OCI-LY7 (cell line): ENCODE data around the gene CDK10. TPM values are rescaled to one million over a fixed set of nuclear protein-coding genes. Genes with fewer than 3 reads are reported as not detected.
A peak's percentile ranks its signal among the peaks of the same experiment; 100 is the strongest.

ENCODE experiments used
- BruUV-seq: library from RNA; stranded (reverse); fragments of 400-500 nt; replicated peaks from 2 replicates; lab custom pipeline; 2021; lab: Mats Ljungman, UMichigan
- CTCF ChIA-PET: fragments of 300-600 bp; sonication (Branson Sonifier 250); formaldehyde crosslinking; loops from one replicate; lab custom pipeline; 2022; ENCODE audit warnings: antibody characterized with exemption; ENCODE audit not compliant: unreplicated experiment; lab: Charles Lee
- POLR2A ChIA-PET: fragments of 300-600 bp; sonication (Branson Sonifier 250); formaldehyde crosslinking; loops from one replicate; lab custom pipeline; 2022; ENCODE audit warnings: antibody characterized with exemption; lab: Charles Lee
- DNase-seq: peaks from one replicate; pipeline ENCODE4 v3.0.0-alpha.2; 2015; ENCODE audit warnings: low spot score
- H2AFZ ChIP-seq: fragments of 200-600 bp; sonication (generic), shearing (Covaris generic); 2 replicates; pipeline ENCODE4 v1.6.1; 2014; ENCODE audit warnings: mild to moderate bottlenecking, antibody characterized with exemption, low read length, moderate library complexity
- H3K27ac ChIP-seq: fragments of 200-600 bp; sonication (generic); 2 replicates; pipeline ENCODE4 v1.5.1; 2014; ENCODE audit warnings: mixed run types, low read depth, mild to moderate bottlenecking, moderate library complexity, low read length, inconsistent platforms; ENCODE audit not compliant: poor library complexity, severe bottlenecking
- H3K36me3 ChIP-seq: fragments of 200-600 bp; sonication (generic); 2 replicates; pipeline ENCODE4 v1.6.1; 2014; ENCODE audit warnings: mild to moderate bottlenecking, antibody characterized with exemption, low read length, moderate library complexity, mixed read lengths; ENCODE audit not compliant: insufficient read depth
- H3K4me1 ChIP-seq: fragments of 200-600 bp; sonication (generic); 2 replicates; pipeline ENCODE4 v1.5.1; 2014; ENCODE audit warnings: mild to moderate bottlenecking, low read length; ENCODE audit not compliant: insufficient read depth, poor library complexity, severe bottlenecking
- H3K4me2 ChIP-seq: fragments of 200-600 bp; sonication (generic); 2 replicates; pipeline ENCODE4 v1.6.1; 2014; ENCODE audit warnings: mild to moderate bottlenecking, low read length
- H3K4me3 ChIP-seq: fragments of 200-600 bp; sonication (generic); 2 replicates; pipeline ENCODE4 v1.5.1; 2014; ENCODE audit warnings: mild to moderate bottlenecking, low read depth, low read length; ENCODE audit not compliant: poor library complexity, severe bottlenecking
- H3K79me2 ChIP-seq: fragments of 200-600 bp; sonication (generic); 2 replicates; pipeline ENCODE4 v1.6.1; 2016; ENCODE audit warnings: low read depth, mild to moderate bottlenecking, low read length, moderate library complexity, mixed read lengths; ENCODE audit not compliant: insufficient read depth
- H3K9me2 ChIP-seq: fragments of 200-600 bp; sonication (generic); 2 replicates; pipeline ENCODE4 v1.6.1; 2016; ENCODE audit warnings: mild to moderate bottlenecking, low read length, mixed read lengths; ENCODE audit not compliant: insufficient read depth
- H3K9me3 ChIP-seq: fragments of 200-600 bp; sonication (generic); 2 replicates; pipeline ENCODE4 v1.6.1; 2014; ENCODE audit warnings: mild to moderate bottlenecking, mixed run types, low read length, mixed read lengths
- H4K20me1 ChIP-seq: fragments of 200-600 bp; sonication (generic); 2 replicates; pipeline ENCODE4 v1.6.1; 2014; ENCODE audit warnings: mild to moderate bottlenecking, antibody characterized with exemption, low read length, moderate library complexity, mixed read lengths; ENCODE audit not compliant: insufficient read depth
- EZH2phosphoT487 ChIP-seq: fragments of 200-600 bp; sonication (generic); IDR thresholded peaks from 2 replicates; pipeline ENCODE4 v1.6.1; 2018; ENCODE audit warnings: low read depth, borderline replicate concordance, mild to moderate bottlenecking, mixed run types, antibody characterized with exemption, low read length, moderate library complexity, mixed read lengths
- intact Hi-C: fragments of 100-400 bp; cut with micrococcal nuclease; formaldehyde crosslinking; loops from one replicate; pipeline ENCODE4 v1.10.0; 2022; ENCODE audit not compliant: unreplicated experiment
- total RNA-seq, 2 experiments: library from RNA; depleted of rRNA in 1 of 2; stranded (reverse); fragments of >200 nt in 1 of 2; shearing (Covaris generic) in 1 of 2; gene quantifications; 2 replicates each; pipeline ENCODE4 v1.2.3, GENCODE V29; 2014 to 2022
- TF ChIP-seq, protein P1 (sequence below): fragments of 200-600 bp; sonication (generic); conservative IDR thresholded peaks from 2 replicates; pipeline ENCODE4 v1.5.1; 2014; ENCODE audit warnings: mild to moderate bottlenecking, antibody characterized with exemption, low read length, moderate library complexity, mixed read lengths

Gene CDK10
- total RNA-seq, 2 experiments from 2014 or later: 98.6 to 130 TPM

DNA sequence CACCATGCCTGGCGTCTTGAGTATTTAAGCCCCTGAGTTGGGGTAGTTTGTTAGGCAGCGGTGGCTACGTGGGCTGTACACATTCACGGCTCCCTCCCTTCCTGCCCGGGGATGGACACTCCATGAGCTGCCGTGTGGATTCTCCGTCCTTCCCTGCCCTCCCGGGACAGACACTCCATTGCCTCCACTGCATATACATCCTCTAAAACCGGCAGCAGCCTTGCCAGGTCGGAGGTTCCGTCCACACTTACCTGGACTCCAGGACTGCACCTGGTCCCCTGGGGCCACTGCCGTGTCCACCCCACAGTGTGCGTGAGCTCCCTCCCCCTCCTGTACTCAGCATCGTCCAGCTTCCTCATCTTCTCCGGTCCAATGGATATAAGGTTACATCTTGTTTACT is 18.5 kb downstream of the CDK10 start:
- H2AFZ ChIP-seq: no peak overlapping the region
- no TSS peak for BruUV-seq
- H3K9me3 ChIP-seq: no peaks in the 10 kb centered on the region
- ChIA-PET CTCF (no interaction called here), POLR2A (no interaction called here)
- H4K20me1 ChIP-seq: no peaks in the 10 kb centered on the region
- no peak overlapping the region for H3K27ac ChIP-seq
- H3K4me3 ChIP-seq: no peak overlapping the region
- no peak for DNase-seq
- H3K9me2 ChIP-seq: no peaks in the 10 kb centered on the region
- peaks cover 18% of the 10 kb centered on the region for H3K4me1 ChIP-seq
- no peaks in the 10 kb centered on the region for H3K79me2 ChIP-seq
- H3K36me3 ChIP-seq: no peaks in the 10 kb centered on the region
- intact Hi-C loops: loop anchor here (10.0 kb wide), 1 partner anchor 310 kb away; the partner anchor contains the start of gene DBNDD1
- no peak for TF ChIP-seq EZH2phosphoT487
- TF ChIP-seq, protein P1, sequence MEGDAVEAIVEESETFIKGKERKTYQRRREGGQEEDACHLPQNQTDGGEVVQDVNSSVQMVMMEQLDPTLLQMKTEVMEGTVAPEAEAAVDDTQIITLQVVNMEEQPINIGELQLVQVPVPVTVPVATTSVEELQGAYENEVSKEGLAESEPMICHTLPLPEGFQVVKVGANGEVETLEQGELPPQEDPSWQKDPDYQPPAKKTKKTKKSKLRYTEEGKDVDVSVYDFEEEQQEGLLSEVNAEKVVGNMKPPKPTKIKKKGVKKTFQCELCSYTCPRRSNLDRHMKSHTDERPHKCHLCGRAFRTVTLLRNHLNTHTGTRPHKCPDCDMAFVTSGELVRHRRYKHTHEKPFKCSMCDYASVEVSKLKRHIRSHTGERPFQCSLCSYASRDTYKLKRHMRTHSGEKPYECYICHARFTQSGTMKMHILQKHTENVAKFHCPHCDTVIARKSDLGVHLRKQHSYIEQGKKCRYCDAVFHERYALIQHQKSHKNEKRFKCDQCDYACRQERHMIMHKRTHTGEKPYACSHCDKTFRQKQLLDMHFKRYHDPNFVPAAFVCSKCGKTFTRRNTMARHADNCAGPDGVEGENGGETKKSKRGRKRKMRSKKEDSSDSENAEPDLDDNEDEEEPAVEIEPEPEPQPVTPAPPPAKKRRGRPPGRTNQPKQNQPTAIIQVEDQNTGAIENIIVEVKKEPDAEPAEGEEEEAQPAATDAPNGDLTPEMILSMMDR: no peak
- H3K4me2 ChIP-seq: no peak overlapping the region

DNA sequence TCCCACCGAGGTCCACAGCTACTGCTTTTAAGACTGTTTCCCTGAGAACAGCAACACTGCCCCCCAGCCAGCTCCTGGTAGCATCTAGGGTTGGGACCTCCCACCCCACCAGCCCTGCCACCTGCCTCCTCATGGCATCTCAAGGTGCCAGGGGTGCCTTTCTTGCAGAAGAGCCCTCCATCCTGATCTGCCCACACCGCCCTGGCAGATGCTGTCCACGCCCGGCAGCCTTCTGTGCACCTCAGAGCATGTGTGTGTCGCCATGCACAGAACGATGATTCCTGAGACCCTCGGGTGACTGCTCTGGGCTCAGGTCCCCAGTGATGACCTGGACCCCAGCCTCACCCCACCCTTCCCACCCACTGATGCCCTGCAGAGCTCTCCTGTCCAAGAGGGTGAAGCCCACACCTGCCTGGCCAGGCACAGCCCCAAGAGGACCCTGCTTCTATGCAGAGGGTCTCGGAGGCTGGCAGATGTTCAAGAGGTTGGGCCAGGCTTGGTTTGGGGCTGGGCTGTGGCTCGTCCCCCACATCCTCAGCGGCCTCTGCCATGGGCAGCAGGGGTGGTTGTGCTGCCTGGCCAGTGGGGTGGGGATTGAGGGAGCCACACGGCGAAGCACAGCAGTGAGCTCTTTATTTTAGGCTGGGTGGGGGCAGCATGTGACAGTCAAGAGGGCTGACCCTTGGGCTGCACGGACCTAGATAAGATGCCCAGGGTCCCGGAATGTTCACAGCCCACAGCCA is 20.2 kb downstream of the CDK10 start:
- Histone ChIP-seq H3K36me3 (no peaks in the 10 kb centered on the region), H3K4me1 (peaks cover 7% of the 10 kb centered on the region), H3K9me3 (no peaks in the 10 kb centered on the region), H2AFZ (no peak overlapping the region), H3K4me3 (no peak overlapping the region), H3K79me2 (no peaks in the 10 kb centered on the region), H3K27ac (no peak overlapping the region), H4K20me1 (no peaks in the 10 kb centered on the region), H3K4me2 (peak overlapping the region; percentile 7; the same call in 1 of the 2 replicates), H3K9me2 (no peaks in the 10 kb centered on the region)
- intact Hi-C loops: loop anchor here (2.0 to 10.0 kb wide), 2 partner anchors 154 to 308 kb away; partner anchors contain the start of gene DBNDD1
- POLR2A ChIA-PET: interaction anchor here (0.6 kb wide), 1 partner anchor 87 kb away, joined by 3 read pairs; no protein-coding TSS in a partner anchor
- TF ChIP-seq EZH2phosphoT487: no peak
- TF ChIP-seq, protein P1: no peak
- no peak for DNase-seq
- BruUV-seq: no TSS peak
- CTCF ChIA-PET: no interaction called here

DNA sequence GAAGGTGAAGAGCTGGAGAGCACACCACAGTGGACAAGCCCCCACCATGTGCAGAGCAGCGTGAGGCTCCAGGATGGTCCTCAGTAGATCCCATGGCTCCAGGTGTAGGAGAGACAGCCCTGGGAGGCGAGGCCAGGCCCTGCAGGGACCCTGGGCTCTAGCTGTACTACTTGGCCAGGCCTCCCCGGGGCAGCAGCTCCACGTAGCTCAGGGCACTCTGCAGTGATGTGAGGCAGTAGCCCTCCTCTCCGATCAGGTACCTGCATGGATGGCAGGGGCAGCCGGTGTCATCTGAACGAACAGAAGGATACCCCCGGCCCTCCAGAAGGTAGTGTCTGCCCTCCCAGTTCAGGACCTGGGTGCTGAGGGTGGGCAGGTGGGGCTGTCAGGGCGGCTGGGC is 21.2 kb downstream of the CDK10 start:
- Histone ChIP-seq H3K4me1 (peaks cover 2% of the 10 kb centered on the region), H3K9me2 (no peaks in the 10 kb centered on the region), H3K9me3 (no peaks in the 10 kb centered on the region), H3K36me3 (no peaks in the 10 kb centered on the region), H3K79me2 (no peaks in the 10 kb centered on the region), H2AFZ (no peak overlapping the region), H3K27ac (no peak overlapping the region), H3K4me2 (no peak overlapping the region), H3K4me3 (no peak overlapping the region), H4K20me1 (no peaks in the 10 kb centered on the region)
- ChIA-PET CTCF (no interaction called here), POLR2A (interaction anchor here (0.5 to 1.2 kb wide), 3 partner anchors 9 to 166 kb away, joined by 3 read pairs; partner anchors contain the start of gene TCF25)
- intact Hi-C loops: loop anchor here (2.0 to 10.0 kb wide), 2 partner anchors 153 to 307 kb away; partner anchors contain the start of gene DBNDD1
- no peak for DNase-seq
- TF ChIP-seq EZH2phosphoT487: no peak
- TF ChIP-seq, protein P1: no peak
- no TSS peak for BruUV-seq
